ENCODE results near the gene RABGAP1L. TPM values are rescaled to one million over a fixed set of nuclear protein-coding genes. Genes with fewer than 3 reads are reported as not detected.
"Not testable (repeated sequence)": the region's sequence is repeated elsewhere in the genome, so short reads cannot be mapped to it uniquely, and the experiment has no call there.

RABGAP1L gene
- total and polyA plus RNA-seq, 2 donors (not counting 3 experiments of a cell fraction or from before 2014, with no cell fraction given): 6.4 to 22.2 TPM

- H2AFZ ChIP-seq (ENCODE audit: low read depth, low read length): no peak overlapping the region
- BruUV-seq (replicated peaks): no TSS peak
- no peaks in the 10 kb centered on the region for H3K79me2 ChIP-seq (ENCODE audit: control insufficient read depth, insufficient read depth, low read length)
- no peak overlapping the region for H3K4me3 ChIP-seq (replicated peaks in 1 of 3; ENCODE audit: insufficient read depth in 1 of 3, low read depth in 1 of 3, low read length in 3 of 3)
- no peak for FAIRE-seq
- TF ChIP-seq EZH2 (IDR thresholded peaks at IDR 0.05; ENCODE audit: borderline replicate concordance, low read depth, low read length, severe bottlenecking): no peak
- TF ChIP-seq FOS (IDR thresholded peaks at IDR 0.05; ENCODE audit: borderline replicate concordance, insufficient read depth, low read length): no peak
- no peak for TF ChIP-seq GATA2 (IDR thresholded peaks at IDR 0.05; ENCODE audit: insufficient read depth, insufficient read length, low read depth, low read length)
- no peak for TF ChIP-seq MAX (IDR thresholded peaks at IDR 0.05; ENCODE audit: insufficient read depth, insufficient read length)
- TF ChIP-seq POLR2A (IDR thresholded peaks at IDR 0.05; ENCODE audit: low read depth, low read length): no peak
- TF ChIP-seq JUN (IDR thresholded peaks at IDR 0.05; ENCODE audit: borderline replicate concordance, insufficient read depth, insufficient read length, low read depth): no peak
- TF ChIP-seq CTCF (IDR thresholded peaks at IDR 0.05; ENCODE audit: extremely low read depth in 1 of 2, insufficient read depth in 1 of 2, low read depth in 1 of 2, low read length in 2 of 2): no peak
- TF ChIP-seq MYC (IDR thresholded peaks at IDR 0.05; ENCODE audit: low read depth, low read length): no peak
- TF ChIP-seq POLR2AphosphoS5 (IDR thresholded peaks at IDR 0.05; ENCODE audit: insufficient read depth, low read depth, low read length): no peak
- no peaks in the 10 kb centered on the region for H3K9me1 ChIP-seq (replicated peaks; ENCODE audit: control insufficient read depth, extremely low read depth, insufficient read depth, low read length)
- intact Hi-C loops (cut with micrococcal nuclease) (no loop called here), dilution Hi-C loops (cut with MboI; ENCODE audit: extremely low pct_ligation_motif_present, low sequenced_read_pairs) (no loop called here)
- H3K9me3 ChIP-seq (replicated peaks; ENCODE audit: control insufficient read depth, insufficient read depth, low read length): peaks cover 2% of the 10 kb centered on the region
- ChIA-PET POLR2A (no interaction called here), CTCF (no interaction called here)
- no peak overlapping the region for H3K9ac ChIP-seq (replicated peaks; ENCODE audit: extremely low read depth, insufficient read depth, low read length)
- DNase-seq (ENCODE audit: low read depth, low spot score): no peak
- no peaks in the 10 kb centered on the region for H3K36me3 ChIP-seq (ENCODE audit: control insufficient read depth in 2 of 2, extremely low read depth in 1 of 2, insufficient read depth in 2 of 2, low read length in 2 of 2)
- H3K27me3 ChIP-seq (ENCODE audit: control insufficient read depth in 2 of 2, insufficient read depth in 2 of 2, low read length in 2 of 2): no peaks in the 10 kb centered on the region
- no peaks in the 10 kb centered on the region for H3K4me1 ChIP-seq (ENCODE audit: control insufficient read depth, extremely low read depth, insufficient read depth, low read length)
- no peak overlapping the region for H3K4me2 ChIP-seq (ENCODE audit: insufficient read depth, low read length)
- no peak overlapping the region for H3K27ac ChIP-seq (ENCODE audit: insufficient read depth, low read depth, low read length)
- H4K20me1 ChIP-seq (replicated peaks; ENCODE audit: control insufficient read depth, extremely low read depth, insufficient read depth, low read length): no peaks in the 10 kb centered on the region
These were observed 375.9 kb downstream of the RABGAP1L start for GRCh38 chr1:174535207-174535606.

GRCh38 chr1:174543421-174543820, 384.1 kb downstream of the RABGAP1L start:
- DNase-seq (ENCODE audit: low read depth, low spot score); H4K20me1 ChIP-seq (replicated peaks; ENCODE audit: control insufficient read depth, extremely low read depth, insufficient read depth, low read length); H3K9ac ChIP-seq (replicated peaks; ENCODE audit: extremely low read depth, insufficient read depth, low read length); H3K4me1 ChIP-seq (ENCODE audit: control insufficient read depth, extremely low read depth, insufficient read depth, low read length); FAIRE-seq; H3K4me3 ChIP-seq (replicated peaks in 1 of 3; ENCODE audit: insufficient read depth in 1 of 3, low read depth in 1 of 3, low read length in 3 of 3); H3K4me2 ChIP-seq (ENCODE audit: insufficient read depth, low read length); intact Hi-C loops (cut with micrococcal nuclease); H3K9me1 ChIP-seq (replicated peaks; ENCODE audit: control insufficient read depth, extremely low read depth, insufficient read depth, low read length); H3K27me3 ChIP-seq (ENCODE audit: control insufficient read depth in 2 of 2, insufficient read depth in 2 of 2, low read length in 2 of 2); POLR2A ChIA-PET; H3K27ac ChIP-seq (ENCODE audit: insufficient read depth, low read depth, low read length); H3K79me2 ChIP-seq (ENCODE audit: control insufficient read depth, insufficient read depth, low read length); H3K36me3 ChIP-seq (ENCODE audit: control insufficient read depth in 2 of 2, extremely low read depth in 1 of 2, insufficient read depth in 2 of 2, low read length in 2 of 2); BruUV-seq (replicated peaks); H3K9me3 ChIP-seq (replicated peaks; ENCODE audit: control insufficient read depth, insufficient read depth, low read length); CTCF ChIA-PET; dilution Hi-C loops (cut with MboI; ENCODE audit: extremely low pct_ligation_motif_present, low sequenced_read_pairs); H2AFZ ChIP-seq (ENCODE audit: low read depth, low read length): not testable (repeated sequence)

All from endothelial cell of umbilical vein (primary cell).